GM18517 (cell line): Measurements from ENCODE around the gene GLYATL2.

Experiments used
- ATAC-seq: cut with Tn5 transposase; IDR thresholded peaks from one replicate; pipeline ENCODE4 v1.9.1; 2021; ENCODE audit warnings: mild to moderate bottlenecking, moderate library complexity; ENCODE audit not compliant: unreplicated experiment

Gene GLYATL2

GRCh38 chr11:58844361-58845005, at the start of gene GLYATL2:
Gene GLYATL2, minus strand, starts transcription at chr11:58844704. Its CDS starts 5,092 bp downstream, at chr11:58839612.
- ATAC-seq = no peak

GRCh38 chr11:58893899-58894298, 49.4 kb upstream of the GLYATL2 start:
- no peak for ATAC-seq

GRCh38 chr11:58888579-58888978, 44.1 kb upstream of the GLYATL2 start:
- ATAC-seq = no peak

- ATAC-seq = no peak
These were observed 42.9 kb upstream of the GLYATL2 start for GRCh38 chr11:58887452-58887851.

GRCh38 chr11:58880625-58881024, 36.1 kb upstream of the GLYATL2 start:
- no peak for ATAC-seq

- ATAC-seq = no peak
These were observed 35.7 kb upstream of the GLYATL2 start for GRCh38 chr11:58880166-58880565.

- ATAC-seq = no peak
These were observed 23.1 kb upstream of the GLYATL2 start for GRCh38 chr11:58867556-58867955.

- no peak for ATAC-seq
These were observed 22.3 kb upstream of the GLYATL2 start for GRCh38 chr11:58866788-58867187.

GRCh38 chr11:58864335-58864734, 19.8 kb upstream of the GLYATL2 start:
- no peak for ATAC-seq

- ATAC-seq = no peak
These were observed 19.2 kb upstream of the GLYATL2 start for GRCh38 chr11:58863697-58864096.

- no peak for ATAC-seq
These were observed 17.0 kb upstream of the GLYATL2 start for GRCh38 chr11:58861533-58861932.

- no peak for ATAC-seq
These were observed 12.3 kb upstream of the GLYATL2 start for GRCh38 chr11:58856806-58857205.

- ATAC-seq = no peak
These were observed 882 bp upstream of the GLYATL2 start for GRCh38 chr11:58845386-58845785.

- no peak for ATAC-seq
These were observed 6.7 kb downstream of the GLYATL2 start for GRCh38 chr11:58837707-58838388.

GRCh38 chr11:58832056-58832645, 12.4 kb downstream of the GLYATL2 start:
- ATAC-seq = no peak

GRCh38 chr11:58830673-58831301, 13.7 kb downstream of the GLYATL2 start:
- no peak for ATAC-seq

- no peak for ATAC-seq
These were observed 14.7 kb downstream of the GLYATL2 start for GRCh38 chr11:58829786-58830185.

GRCh38 chr11:58813693-58814092, 30.8 kb downstream of the GLYATL2 start:
- ATAC-seq = no peak

GRCh38 chr11:58811499-58811898, 33.0 kb downstream of the GLYATL2 start:
- no peak for ATAC-seq

GRCh38 chr11:58807343-58807742, 37.2 kb downstream of the GLYATL2 start:
- ATAC-seq = no peak

GRCh38 chr11:58805065-58805464, 39.4 kb downstream of the GLYATL2 start:
- no peak for ATAC-seq
